ENCODE data around the gene TRPM2. TPM values are rescaled to one million over a fixed set of nuclear protein-coding genes. Genes with fewer than 3 reads are reported as not detected.

TRPM2 gene
- total and polyA plus RNA-seq, 2 of the 13 experiments (the other 11 are each of a cell fraction or from before 2014, with no cell fraction given), result 0.07 to 0.20 TPM

GRCh38 chr21:44455524-44456213, 102.2 kb downstream of the TRPM2 start (continued):
- no peak for TF ChIP-seq ARID4A (CRISPR knock-in tag; IDR thresholded peaks at IDR 0.05; ENCODE audit: borderline replicate concordance)
- 0 out of 2 replicates have a peak, but pooled peaks have one; percentile 26 for TF ChIP-seq IKZF5 (CRISPR knock-in tag; IDR thresholded peaks at IDR 0.05)
- peak; percentile 84 for TF ChIP-seq ZNF687 (CRISPR knock-in tag; IDR thresholded peaks at IDR 0.05)
- peak; percentile 83; the same call in 1 of the 3 replicates for TF ChIP-seq MXI1 (IDR thresholded peaks at IDR 0.05; ENCODE audit: borderline replicate concordance, low read depth, low read length)
- no peak for TF ChIP-seq NCOR1 (IDR thresholded peaks at IDR 0.05; ENCODE audit: borderline replicate concordance, low read length)
- no peak for TF ChIP-seq ZKSCAN5 (CRISPR knock-in tag; IDR thresholded peaks at IDR 0.05)
- TF ChIP-seq ZNF280D (CRISPR knock-in tag; IDR thresholded peaks at IDR 0.05), result 0 out of 2 replicates have a peak, but pooled peaks have one; percentile 18
- 0 out of 2 replicates have a peak, but pooled peaks have one; percentile 28 for TF ChIP-seq HOXD1 (CRISPR knock-in tag; IDR thresholded peaks at IDR 0.05)

All from HepG2 (cell line).